ENCODE data around the gene TIMM22.

- no peak for TF ChIP-seq EZH2 (IDR thresholded peaks at IDR 0.05; ENCODE audit: borderline replicate concordance, insufficient read depth, low read depth, low read length, poor library complexity, severe bottlenecking)
- TF ChIP-seq CTCF (IDR thresholded peaks at IDR 0.05) = no peak
Measured at GRCh38 chr17:1009229-1010085, 12.5 kb downstream of the TIMM22 start.
